ENCODE data around the gene APOBEC4. TPM values are rescaled to one million over a fixed set of nuclear protein-coding genes. Genes with fewer than 3 reads are reported as not detected.
A peak's percentile ranks its signal among the peaks of the same experiment; 100 is the strongest.

The APOBEC4 gene
- total and polyA plus RNA-seq, 10 of the 15 experiments (the other 5 are each of a cell fraction or from before 2014, with no cell fraction given): 0.04 to 0.25 (median 0.06) TPM; not detected in 5

DNA sequence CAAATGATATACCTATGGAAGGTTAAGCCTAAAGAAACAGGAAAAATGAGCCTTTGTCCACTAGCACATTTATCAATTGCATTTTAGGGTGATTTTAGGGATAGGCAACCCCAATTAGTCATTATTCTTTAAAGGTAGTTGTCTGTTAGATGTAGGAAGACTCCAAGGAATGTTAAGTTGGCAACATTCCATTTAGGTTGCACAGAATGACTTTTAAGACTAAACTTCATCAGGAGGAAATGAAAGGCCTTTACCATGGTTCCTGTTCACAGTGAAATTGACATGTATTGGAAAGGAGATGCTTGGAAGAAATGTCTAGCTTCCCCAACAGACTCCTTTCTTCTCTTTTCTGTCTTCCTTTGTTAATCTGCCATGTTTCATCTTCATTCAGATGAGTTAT lies 1.6 kb upstream of the APOBEC4 start:
- no peak overlapping the region for H3K4me3 ChIP-seq
- no peak for FAIRE-seq
- in situ Hi-C loops (cut with MboI): loop anchor here (5.0 to 10.0 kb wide), 2 partner anchors 258 to 570 kb away; no protein-coding TSS in a partner anchor

More for the DNA sequence above, 1.6 kb upstream of the APOBEC4 start:
- ChIA-PET CTCF (interaction anchor here (0.5 to 6.5 kb wide), 60 partner anchors 9 to 798 kb away, joined by 3 to 360 read pairs (median 4); partner anchors contain the start of genes ARPC5 and RGL1), RAD21 (ENCODE audit: unreplicated experiment) (interaction anchor here (0.8 to 6.2 kb wide), 35 partner anchors 8 to 570 kb away, joined by 3 to 299 read pairs (median 5); partner anchors contain the start of genes NCF2 and RGL1), POLR2A (interaction anchor here (0.8 to 4.3 kb wide), 7 partner anchors 10 to 261 kb away, joined by 3 to 39 read pairs (median 4); no protein-coding TSS in a partner anchor), SMC1A (ENCODE audit: uncharacterized antibody, unreplicated experiment) (interaction anchor here (0.6 to 6.2 kb wide), 54 partner anchors 9 to 1016 kb away, joined by 3 to 331 read pairs (median 6); partner anchors contain the start of genes ARPC5 and NCF2)
- peak overlapping the region; percentile 19; the same call in 1 of the 2 replicates for H2AFZ ChIP-seq (ENCODE audit: control insufficient read depth, low read depth, low read length)
- H3K9ac ChIP-seq (ENCODE audit: control insufficient read depth, insufficient read depth, low read length): no peak overlapping the region
- peaks cover 2% of the 10 kb centered on the region for H3K79me2 ChIP-seq (ENCODE audit: control insufficient read depth, insufficient read depth, low read length)
- DNase-seq (ENCODE audit: low read depth, low spot score) (no peak), ATAC-seq (no peak)
- peaks cover 31% of the 10 kb centered on the region for H3K4me1 ChIP-seq (ENCODE audit: control insufficient read depth, insufficient read depth, low read length)
- no peak overlapping the region; the same call in 1 of the 2 replicates for H3K4me2 ChIP-seq (ENCODE audit: control insufficient read depth, insufficient read depth)
- intact Hi-C loops (cut with micrococcal nuclease; ENCODE audit: unreplicated experiment): loop anchor here (1.0 to 5.0 kb wide), 5 partner anchors 31 to 568 kb away; no protein-coding TSS in a partner anchor
- BruUV-seq (replicated peaks): no TSS peak
- H3K36me3 ChIP-seq (ENCODE audit: control insufficient read depth in 2 of 2, insufficient read depth in 2 of 2, low read length in 1 of 2): no peaks in the 10 kb centered on the region; a peak in 1 of 4 replicates
- no peaks in the 10 kb centered on the region for H3K9me3 ChIP-seq (replicated peaks; ENCODE audit: control insufficient read depth, insufficient read depth, low read length)
- no peaks in the 10 kb centered on the region for H4K20me1 ChIP-seq (ENCODE audit: control insufficient read depth, insufficient read depth)
- no peak overlapping the region for H3K27ac ChIP-seq (ENCODE audit: control insufficient read depth, insufficient read depth)
- no peaks in the 10 kb centered on the region for H3K27me3 ChIP-seq (replicated peaks in 1 of 2; ENCODE audit: control insufficient read depth in 2 of 2, insufficient read depth in 2 of 2, low read length in 1 of 2)
- TF ChIP-seq, protein P1, sequence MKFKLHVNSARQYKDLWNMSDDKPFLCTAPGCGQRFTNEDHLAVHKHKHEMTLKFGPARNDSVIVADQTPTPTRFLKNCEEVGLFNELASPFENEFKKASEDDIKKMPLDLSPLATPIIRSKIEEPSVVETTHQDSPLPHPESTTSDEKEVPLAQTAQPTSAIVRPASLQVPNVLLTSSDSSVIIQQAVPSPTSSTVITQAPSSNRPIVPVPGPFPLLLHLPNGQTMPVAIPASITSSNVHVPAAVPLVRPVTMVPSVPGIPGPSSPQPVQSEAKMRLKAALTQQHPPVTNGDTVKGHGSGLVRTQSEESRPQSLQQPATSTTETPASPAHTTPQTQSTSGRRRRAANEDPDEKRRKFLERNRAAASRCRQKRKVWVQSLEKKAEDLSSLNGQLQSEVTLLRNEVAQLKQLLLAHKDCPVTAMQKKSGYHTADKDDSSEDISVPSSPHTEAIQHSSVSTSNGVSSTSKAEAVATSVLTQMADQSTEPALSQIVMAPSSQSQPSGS (IDR thresholded peaks at IDR 0.05; ENCODE audit: low read length): no peak
